Fibroblast of the aortic adventitia (primary cell): ENCODE measurements around the gene CLDN34. TPM values are rescaled to one million over a fixed set of nuclear protein-coding genes. Genes with fewer than 3 reads are reported as not detected.

Experiments
- DNase-seq: peaks from one replicate; pipeline ENCODE4 v3.0.0-alpha.2; 2010; ENCODE audit warnings: low read depth
- H3K4me3 ChIP-seq: 2 replicates; pipeline ENCODE4 v1.5.1; 2011; ENCODE audit warnings: low read depth, mild to moderate bottlenecking, control low read depth, low read length, moderate library complexity
- CTCF ChIP-seq: IDR thresholded peaks from 2 replicates; pipeline ENCODE4 v1.5.1; 2011; ENCODE audit warnings: mild to moderate bottlenecking, low read length, control low read depth, inconsistent platforms; ENCODE audit not compliant: insufficient read depth
- total RNA-seq: library from RNA; depleted of rRNA; stranded (reverse); fragments of >200 nt; gene quantifications from 2 replicates; pipeline ENCODE4 v1.2.3, GENCODE V29; 2012; ENCODE audit warnings: low replicate concordance

Gene CLDN34
- total RNA-seq, 1 donor = not detected

- H3K4me3 ChIP-seq = no peak overlapping the region
- no peak for TF ChIP-seq CTCF
- DNase-seq = peak; percentile 54
These were observed 44.2 kb downstream of the CLDN34 start for GRCh38 chrX:10011261-10011931.

- no peak for TF ChIP-seq CTCF
- H3K4me3 ChIP-seq = no peak overlapping the region
- no peak for DNase-seq
These were observed 44.8 kb downstream of the CLDN34 start for GRCh38 chrX:10011991-10012390.

- TF ChIP-seq CTCF = no peak
- H3K4me3 ChIP-seq = peak overlapping the region; percentile 64
- DNase-seq = peak; percentile 82
These were observed 47.5 kb downstream of the CLDN34 start for GRCh38 chrX:10014462-10015354.

- DNase-seq = no peak
- no peak for TF ChIP-seq CTCF
- peak overlapping the region; percentile 69 for H3K4me3 ChIP-seq
These were observed 48.2 kb downstream of the CLDN34 start for GRCh38 chrX:10015355-10015722.

GRCh38 chrX:10015723-10016518 lies 48.8 kb downstream of the CLDN34 start:
- TF ChIP-seq CTCF = no peak
- DNase-seq = no peak

GRCh38 chrX:10016519-10017132 lies 49.5 kb downstream of the CLDN34 start:
- peak overlapping the region; percentile 69 for H3K4me3 ChIP-seq
- peak; percentile 43 for DNase-seq
- TF ChIP-seq CTCF = no peak

More at GRCh38 chrX:10015723-10016518, 48.8 kb downstream of the CLDN34 start:
- H3K4me3 ChIP-seq = peak overlapping the region; percentile 69
